Right lobe of liver (tissue), 4 donors: ENCODE measurements around the gene OR2AK2.

ENCODE experiments used
- POLR2A ChIP-seq: fragments of 450-650 bp; IDR thresholded peaks from one replicate; pipeline ENCODE4 v1.6.1; 2017; ENCODE audit warnings: antibody characterized with exemption, mild to moderate bottlenecking
- TF ChIP-seq, protein P1 (sequence below), 4 donors: fragments of 200-600 bp in 3 of 4; fragments of 450-650 bp in 1 of 4; IDR thresholded peaks; one replicate each; pipeline versions ENCODE4 v1.5.1 to v1.8.0; 2016 to 2022; ENCODE audit warnings: antibody characterized with exemption in 4 of 4, mild to moderate bottlenecking in 2 of 4
- donor health status: DM: no; HTN: no; CAD: no.
- donor health status: DM: no; HTN: no; CAD: no.
- donor health status: DM: no; HTN: yes; CAD: no.

DNA sequence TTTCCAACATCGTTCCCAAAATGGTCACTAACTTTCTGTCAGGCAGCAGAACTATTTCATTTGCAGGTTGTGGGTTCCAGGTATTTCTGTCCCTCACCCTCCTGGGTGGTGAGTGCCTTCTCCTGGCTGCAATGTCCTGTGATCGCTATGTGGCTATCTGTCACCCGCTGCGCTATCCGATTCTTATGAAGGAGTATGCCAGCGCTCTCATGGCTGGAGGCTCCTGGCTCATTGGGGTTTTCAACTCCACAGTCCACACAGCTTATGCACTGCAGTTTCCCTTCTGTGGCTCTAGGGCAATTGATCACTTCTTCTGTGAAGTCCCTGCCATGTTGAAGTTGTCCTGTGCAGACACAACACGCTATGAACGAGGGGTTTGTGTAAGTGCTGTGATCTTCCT is 31.0 kb upstream of the OR2AK2 start:
- TF ChIP-seq, protein P1, sequence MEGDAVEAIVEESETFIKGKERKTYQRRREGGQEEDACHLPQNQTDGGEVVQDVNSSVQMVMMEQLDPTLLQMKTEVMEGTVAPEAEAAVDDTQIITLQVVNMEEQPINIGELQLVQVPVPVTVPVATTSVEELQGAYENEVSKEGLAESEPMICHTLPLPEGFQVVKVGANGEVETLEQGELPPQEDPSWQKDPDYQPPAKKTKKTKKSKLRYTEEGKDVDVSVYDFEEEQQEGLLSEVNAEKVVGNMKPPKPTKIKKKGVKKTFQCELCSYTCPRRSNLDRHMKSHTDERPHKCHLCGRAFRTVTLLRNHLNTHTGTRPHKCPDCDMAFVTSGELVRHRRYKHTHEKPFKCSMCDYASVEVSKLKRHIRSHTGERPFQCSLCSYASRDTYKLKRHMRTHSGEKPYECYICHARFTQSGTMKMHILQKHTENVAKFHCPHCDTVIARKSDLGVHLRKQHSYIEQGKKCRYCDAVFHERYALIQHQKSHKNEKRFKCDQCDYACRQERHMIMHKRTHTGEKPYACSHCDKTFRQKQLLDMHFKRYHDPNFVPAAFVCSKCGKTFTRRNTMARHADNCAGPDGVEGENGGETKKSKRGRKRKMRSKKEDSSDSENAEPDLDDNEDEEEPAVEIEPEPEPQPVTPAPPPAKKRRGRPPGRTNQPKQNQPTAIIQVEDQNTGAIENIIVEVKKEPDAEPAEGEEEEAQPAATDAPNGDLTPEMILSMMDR (IDR thresholded peaks at IDR 0.05) = no peak
- no peak for TF ChIP-seq POLR2A
